CD4-positive, CD25-positive, alpha-beta regulatory T cell (primary cell): ENCODE measurements around the gene ME1. TPM values are rescaled to one million over a fixed set of nuclear protein-coding genes. Genes with fewer than 3 reads are reported as not detected.
"Not testable (repeated sequence)": the region's sequence is repeated elsewhere in the genome, so short reads cannot be mapped to it uniquely, and the experiment has no call there.

Experiments used
- ATAC-seq, 2 donors: fragments of 150-1000 bp; cut with Tn5 transposase; one replicate each; pipeline ENCODE4 v1.10.0; 2021; ENCODE audit warnings: low read depth in 2 of 2, moderate number of reproducible peaks in 2 of 2, moderate library complexity in 1 of 2
- DNase-seq, 3 donors: peaks; one replicate each; pipeline versions ENCODE4 v3.0.0 to v3.0.0-alpha.2; 2012 to 2022; ENCODE audit warnings: mixed read lengths in 1 of 3
- H3K27ac ChIP-seq: one replicate; pipeline ENCODE4 v1.7.0; 2013; ENCODE audit warnings: mild to moderate bottlenecking, low read length; ENCODE audit not compliant: insufficient read depth, poor library complexity, severe bottlenecking
- H3K27me3 ChIP-seq: one replicate; pipeline ENCODE4 v1.7.0; 2013; ENCODE audit warnings: low read length; ENCODE audit not compliant: control insufficient read depth, insufficient read depth
- H3K36me3 ChIP-seq: one replicate; pipeline ENCODE4 v1.7.0; 2013; ENCODE audit warnings: mild to moderate bottlenecking, low read length, moderate library complexity; ENCODE audit not compliant: control insufficient read depth, insufficient read depth
- H3K4me1 ChIP-seq: 2 replicates; pipeline ENCODE4 v1.7.0; 2013; ENCODE audit warnings: mild to moderate bottlenecking, low read length; ENCODE audit not compliant: insufficient read depth, control insufficient read depth, poor library complexity, severe bottlenecking
- H3K4me3 ChIP-seq: one replicate; pipeline ENCODE4 v1.7.0; 2013; ENCODE audit warnings: low read depth, mild to moderate bottlenecking, low read length, moderate library complexity
- H3K9me3 ChIP-seq, 2 experiments: 1 replicate in 1 of 2; 2 replicates in 1 of 2; pipeline ENCODE4 v1.7.0; 2013; ENCODE audit warnings: low read length in 2 of 2, mild to moderate bottlenecking in 1 of 2, moderate library complexity in 1 of 2; ENCODE audit not compliant: control insufficient read depth in 2 of 2
- H3K27ac Mint-ChIP-seq, 3 donors: one replicate each; pipeline ENCODE4 v1.8.0; 2020 to 2022; ENCODE audit warnings: mild to moderate bottlenecking in 3 of 3, mixed read lengths in 3 of 3, moderate library complexity in 2 of 3
- H3K27me3 Mint-ChIP-seq: one replicate; pipeline ENCODE4 v1.8.0; 2022; ENCODE audit warnings: mild to moderate bottlenecking, mixed read lengths
- H3K36me3 Mint-ChIP-seq: one replicate; pipeline ENCODE4 v1.8.0; 2020; ENCODE audit warnings: mixed read lengths
- H3K4me1 Mint-ChIP-seq, 4 donors: one replicate each; pipeline ENCODE4 v1.8.0; 2020 to 2022; ENCODE audit warnings: mixed read lengths in 4 of 4, mild to moderate bottlenecking in 1 of 4
- H3K4me3 Mint-ChIP-seq, 4 donors: one replicate each; pipeline ENCODE4 v1.8.0; 2020 to 2022; ENCODE audit warnings: mild to moderate bottlenecking in 4 of 4, mixed read lengths in 4 of 4, moderate library complexity in 3 of 4
- H3K9me3 Mint-ChIP-seq, 7 donors: one replicate each; pipeline ENCODE4 v1.8.0; 2020 to 2022; ENCODE audit warnings: mixed read lengths in 7 of 7, mild to moderate bottlenecking in 3 of 7, moderate library complexity in 2 of 7
- polyA plus RNA-seq, 4 donors: library from polyadenylated mRNA; unstranded; fragments of 300-500 nt; fragmentation: Illumina TruSeq; gene quantifications; one replicate each; pipeline ENCODE4 v1.2.3, GENCODE V29; 2021
- total RNA-seq: library from RNA; stranded (reverse); gene quantifications from one replicate; pipeline ENCODE4 v1.2.3, GENCODE V29; 2022

Gene ME1
- total and polyA plus RNA-seq, 5 donors from 2014 or later = not detected

DNA sequence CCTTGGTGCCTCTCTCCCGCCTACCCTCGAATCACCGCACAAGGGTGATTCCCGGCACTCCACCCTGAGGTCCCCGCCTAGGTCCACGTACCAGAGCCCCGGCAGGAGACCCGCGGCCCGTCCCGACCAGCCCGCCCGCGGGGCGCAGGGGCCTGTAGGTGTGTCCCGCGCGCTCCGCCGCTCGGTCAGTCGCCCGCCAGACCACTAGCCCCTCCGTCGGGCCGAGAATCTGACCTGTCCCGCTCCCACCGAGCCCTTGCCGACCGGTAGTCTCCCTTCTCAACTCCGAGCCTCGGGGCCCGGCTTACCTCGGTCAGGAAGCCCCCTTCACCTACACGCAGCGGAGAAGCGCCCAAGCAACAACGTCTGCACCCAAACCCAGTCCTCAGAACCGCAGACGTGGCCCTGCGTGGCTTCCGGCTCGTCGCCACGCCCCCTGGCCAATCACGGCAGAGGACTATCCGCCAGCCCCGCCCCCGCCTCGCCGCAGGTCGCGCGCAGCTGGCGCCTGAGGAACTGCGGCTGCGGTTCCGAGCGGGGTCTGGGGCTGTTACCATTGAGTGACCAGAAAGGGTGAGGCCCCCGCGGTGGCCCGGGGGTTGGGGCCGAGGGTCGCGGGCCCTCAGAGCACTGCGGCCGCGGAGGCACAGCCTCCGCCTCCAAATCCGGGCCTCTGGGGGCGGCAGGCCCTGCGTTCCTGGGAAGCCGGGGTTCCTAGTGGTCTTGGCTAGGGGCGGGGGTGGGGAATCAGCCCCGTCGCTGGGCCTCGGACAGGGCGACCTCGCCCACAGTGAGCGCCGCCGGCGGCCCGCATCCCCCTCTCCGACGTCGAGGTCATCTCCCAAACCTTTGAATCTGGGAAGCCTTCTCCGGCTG, 237.7 kb downstream of the ME1 start, which contains the start of the genes PGM3 and RWDD2A:
PGM3 (minus strand) TSS at position 395 of the 876 bp plus-strand sequence. CDS start 2,253 bp downstream, outside the sequence.
RWDD2A (plus strand) TSS at position 487 of the 876 bp plus-strand sequence. CDS start 1,095 bp downstream, outside the sequence.
- ATAC-seq (peak; percentile 99), DNase-seq (peak; percentile 87 to 94 (median 89))
- peaks cover 34 to 69% (median 50%) of the 10 kb centered on the region in 4 donors for H3K4me1 Mint-ChIP-seq
- H3K9me3 ChIP-seq = no peaks in the 10 kb centered on the region
- H3K4me3 ChIP-seq = peak within 1 kb of the TSS; percentile 90
- peak within 1 kb of the TSS; percentile 74 for H3K27ac ChIP-seq
- peak within 1 kb of the TSS; percentile 95 to 100 (median 99) for H3K4me3 Mint-ChIP-seq
- peaks cover 4% of the 10 kb centered on the region for H3K36me3 ChIP-seq
- peaks cover 13% of the 10 kb centered on the region for H3K36me3 Mint-ChIP-seq
- peak within 1 kb of the TSS; percentile 94 to 99 (median 96) for H3K27ac Mint-ChIP-seq
- no peaks in the 10 kb centered on the region for H3K27me3 ChIP-seq
- H3K4me1 ChIP-seq = peaks cover 26% of the 10 kb centered on the region
- H3K27me3 Mint-ChIP-seq = no peaks in the 10 kb centered on the region
- H3K9me3 Mint-ChIP-seq = no peaks in the 10 kb centered on the region

DNA sequence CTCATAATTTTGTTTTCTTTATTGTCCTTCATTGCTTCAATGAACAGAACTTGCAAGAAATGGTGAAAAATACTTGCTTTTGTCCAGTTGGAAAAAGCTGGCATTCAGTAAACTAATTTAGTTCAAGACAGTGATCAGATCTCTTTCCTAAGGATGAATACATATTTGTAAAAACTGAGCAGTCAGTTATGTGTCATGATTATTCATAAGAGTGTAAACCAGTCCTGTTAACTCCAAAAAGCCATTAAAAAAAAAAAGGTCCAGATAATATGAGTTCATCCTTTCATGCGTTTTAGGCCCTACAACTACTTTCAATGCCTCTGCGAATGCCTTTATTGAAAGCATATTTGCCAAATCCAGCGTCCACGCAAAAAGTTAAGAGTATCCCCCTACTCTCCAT, 238.4 kb downstream of the ME1 start:
- H3K9me3 ChIP-seq = no peaks in the 10 kb centered on the region
- Mint-ChIP-seq H3K36me3 (peaks cover 13% of the 10 kb centered on the region), H3K27ac (peak overlapping the region; percentile 88 to 99 (median 94)), H3K4me3 (peak overlapping the region; percentile 95 to 100 (median 99)), H3K27me3 (no peaks in the 10 kb centered on the region), H3K4me1 (peaks cover 35 to 70% (median 51%) of the 10 kb centered on the region in 4 donors), H3K9me3 (no peaks in the 10 kb centered on the region)
- peak in 1 of 3 donors; percentile 2 for DNase-seq
- no peak for ATAC-seq
- H3K27me3 ChIP-seq = no peaks in the 10 kb centered on the region
- peak overlapping the region; percentile 90 for H3K4me3 ChIP-seq
- peaks cover 26% of the 10 kb centered on the region for H3K4me1 ChIP-seq
- peaks cover 8% of the 10 kb centered on the region for H3K36me3 ChIP-seq
- H3K27ac ChIP-seq = peak overlapping the region; percentile 74

DNA sequence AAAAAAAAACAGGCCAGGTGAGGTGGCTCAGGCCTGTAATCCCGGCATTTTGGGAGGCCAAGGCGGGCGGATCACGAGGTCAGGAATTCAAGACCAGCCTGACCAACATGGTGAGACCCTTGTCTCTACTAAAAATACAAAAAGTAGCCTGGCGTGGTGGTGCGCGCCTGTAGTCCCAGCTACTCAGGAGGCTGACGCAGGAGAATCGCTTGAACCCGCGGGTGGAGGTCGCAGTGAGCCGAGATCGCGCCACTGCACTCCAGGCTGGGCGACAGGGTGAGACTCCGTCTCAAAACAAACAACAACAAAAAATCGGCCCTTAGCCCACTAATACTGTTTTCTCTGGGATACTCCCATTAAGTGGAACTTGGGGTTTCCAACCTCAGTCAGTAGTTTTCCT, 238.9 kb downstream of the ME1 start:
- H3K4me1 Mint-ChIP-seq = peaks cover 35 to 70% (median 51%) of the 10 kb centered on the region in 4 donors
- H3K4me3 Mint-ChIP-seq = peak overlapping the region; percentile 95 to 100 (median 99)
- H3K9me3 Mint-ChIP-seq, H3K9me3 ChIP-seq, H3K27me3 ChIP-seq, DNase-seq, H3K27me3 Mint-ChIP-seq, ATAC-seq, H3K27ac ChIP-seq: not testable (repeated sequence)
- H3K36me3 ChIP-seq = peaks cover 10% of the 10 kb centered on the region
- H3K36me3 Mint-ChIP-seq = peaks cover 13% of the 10 kb centered on the region
- H3K4me3 ChIP-seq = peak overlapping the region; percentile 90
- H3K27ac Mint-ChIP-seq = peak overlapping the region in 1 of 3 donors; percentile 94
- peaks cover 26% of the 10 kb centered on the region for H3K4me1 ChIP-seq

DNA sequence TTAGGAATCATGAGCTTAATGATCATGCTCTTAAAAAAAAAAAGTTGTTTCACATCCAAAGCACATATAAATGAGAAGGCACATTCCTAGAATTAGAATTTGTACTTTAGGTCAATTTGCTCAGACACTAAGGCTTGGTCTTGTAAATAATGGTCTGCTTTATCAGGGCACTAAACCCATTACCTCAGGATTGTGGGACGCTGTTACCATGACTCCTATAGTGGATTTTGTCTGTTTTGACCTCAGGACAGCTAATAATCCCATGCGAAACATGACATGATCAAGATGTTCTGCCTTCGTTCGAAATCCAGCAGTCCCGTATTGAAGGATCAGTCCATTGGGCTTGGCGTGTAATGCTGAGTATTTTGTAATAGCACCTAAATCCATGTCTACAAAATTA, 240.2 kb downstream of the ME1 start:
- Mint-ChIP-seq H3K9me3 (no peaks in the 10 kb centered on the region), H3K4me3 (peak overlapping the region; percentile 35 to 90 (median 79)), H3K4me1 (peaks cover 36 to 58% (median 48%) of the 10 kb centered on the region in 4 donors), H3K36me3 (peaks cover 20% of the 10 kb centered on the region), H3K27ac (no peak overlapping the region), H3K27me3 (no peaks in the 10 kb centered on the region)
- Histone ChIP-seq H3K27me3 (no peaks in the 10 kb centered on the region), H3K36me3 (peaks cover 10% of the 10 kb centered on the region), H3K4me3 (no peak overlapping the region), H3K4me1 (peaks cover 26% of the 10 kb centered on the region), H3K27ac (no peak overlapping the region), H3K9me3 (no peaks in the 10 kb centered on the region)
- ATAC-seq (no peak), DNase-seq (no peak)

DNA sequence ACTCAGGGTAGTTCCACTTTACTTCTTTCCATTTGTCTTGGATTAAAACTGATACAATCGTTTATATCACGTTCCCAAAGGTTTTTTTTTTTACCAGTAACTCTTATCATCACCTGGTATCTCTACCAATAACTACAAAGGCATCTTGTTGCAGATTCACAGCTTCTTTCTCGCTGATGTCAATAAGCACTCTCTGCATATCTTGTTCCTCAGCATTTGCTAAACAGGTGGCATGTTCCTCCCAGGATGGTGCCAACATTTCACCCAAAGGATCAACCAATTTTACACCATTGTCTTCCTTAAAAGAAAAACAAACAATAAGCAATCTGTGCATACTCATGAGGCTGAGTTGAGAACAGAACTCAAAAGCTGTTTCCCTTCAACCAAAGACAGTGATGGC, 242.3 kb downstream of the ME1 start:
- Mint-ChIP-seq H3K36me3 (peaks cover 37% of the 10 kb centered on the region), H3K4me3 (peak overlapping the region in 1 of 4 donors; percentile 47)

DNA sequence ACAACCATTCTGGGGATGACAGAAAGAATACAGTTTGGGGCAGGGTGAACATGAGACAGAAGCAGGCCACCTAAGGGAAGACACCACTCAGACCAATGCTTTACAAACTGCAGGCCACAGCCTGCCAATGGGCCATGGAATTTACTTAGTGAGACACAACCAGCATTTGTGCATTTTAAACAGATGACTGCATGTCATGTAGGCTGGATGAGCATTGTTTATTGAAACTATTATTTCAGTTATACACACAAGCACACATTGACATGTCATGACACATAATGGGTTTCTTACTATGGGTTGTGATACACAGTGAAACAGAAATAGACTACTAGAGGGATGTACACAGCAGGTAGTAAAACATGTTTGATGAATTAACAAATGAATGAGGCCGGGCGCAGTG, 245.8 kb downstream of the ME1 start:
- no peaks in the 10 kb centered on the region for H3K9me3 Mint-ChIP-seq
- Histone ChIP-seq H3K4me3 (no peak overlapping the region), H3K36me3 (peaks cover 41% of the 10 kb centered on the region), H3K27ac (no peak overlapping the region), H3K27me3 (no peaks in the 10 kb centered on the region), H3K9me3 (no peaks in the 10 kb centered on the region), H3K4me1 (no peaks in the 10 kb centered on the region)
- peaks cover 12 to 32% (median 24%) of the 10 kb centered on the region in 4 donors for H3K4me1 Mint-ChIP-seq
- no peak overlapping the region for H3K4me3 Mint-ChIP-seq
- peaks cover 44% of the 10 kb centered on the region for H3K36me3 Mint-ChIP-seq
- ATAC-seq (no peak), DNase-seq (no peak)
- H3K27me3 Mint-ChIP-seq = no peaks in the 10 kb centered on the region
- H3K27ac Mint-ChIP-seq = peak overlapping the region in 2 of 3 donors; percentile 20 to 44

More for the DNA sequence above, 242.3 kb downstream of the ME1 start:
- no peaks in the 10 kb centered on the region for H3K27me3 Mint-ChIP-seq
- Histone ChIP-seq H3K36me3 (peaks cover 20% of the 10 kb centered on the region), H3K9me3 (no peaks in the 10 kb centered on the region), H3K27ac (no peak overlapping the region), H3K4me1 (peaks cover 16% of the 10 kb centered on the region), H3K4me3 (no peak overlapping the region), H3K27me3 (no peaks in the 10 kb centered on the region)
- no peak overlapping the region for H3K27ac Mint-ChIP-seq
- DNase-seq = no peak
- H3K4me1 Mint-ChIP-seq = peaks cover 38 to 51% (median 40%) of the 10 kb centered on the region in 4 donors
- no peak for ATAC-seq
- no peaks in the 10 kb centered on the region for H3K9me3 Mint-ChIP-seq

DNA sequence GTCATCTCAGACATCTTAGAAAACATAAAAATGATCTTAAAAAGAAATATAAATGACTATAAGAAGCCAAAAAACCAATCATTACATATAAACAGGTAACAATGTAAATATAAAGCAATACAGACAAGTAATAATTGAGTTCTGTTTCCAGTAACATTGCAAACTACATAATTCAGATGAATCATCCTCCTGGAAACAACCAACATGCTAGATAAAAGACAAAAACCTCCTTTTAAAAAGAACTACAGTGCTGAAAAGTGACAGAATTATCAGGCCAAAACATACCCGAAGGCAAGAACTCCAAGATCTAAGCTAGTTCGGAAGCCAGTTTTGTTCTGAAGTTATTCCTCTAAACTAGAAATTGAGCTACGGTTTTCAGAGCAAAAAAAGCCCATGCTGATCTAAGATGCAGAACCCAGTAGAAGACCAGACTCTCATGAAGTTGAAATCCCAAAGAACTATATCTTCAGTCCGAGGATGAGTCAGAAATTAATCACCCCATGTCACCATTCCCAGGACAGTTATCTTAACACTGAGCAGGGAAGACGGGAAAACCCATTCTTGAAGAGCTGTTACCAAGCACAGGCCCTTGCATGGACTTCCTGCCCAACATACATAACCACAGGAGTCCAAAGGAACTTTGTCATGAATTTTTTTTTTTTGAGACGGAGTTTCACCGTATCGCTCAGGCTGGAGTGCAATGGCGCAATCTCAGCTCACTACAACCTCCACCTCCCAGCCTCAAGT, 247.6 kb downstream of the ME1 start:
- H3K27me3 Mint-ChIP-seq = no peaks in the 10 kb centered on the region
- H3K27me3 ChIP-seq = no peaks in the 10 kb centered on the region
- H3K27ac Mint-ChIP-seq = peak overlapping the region in 1 of 3 donors; percentile 49
- peaks cover 48% of the 10 kb centered on the region for H3K36me3 ChIP-seq
- no peak overlapping the region for H3K27ac ChIP-seq
- peaks cover under 1 to 26% (median 11%) of the 10 kb centered on the region in 4 donors for H3K4me1 Mint-ChIP-seq
- no peak for ATAC-seq
- peaks cover 36% of the 10 kb centered on the region for H3K36me3 Mint-ChIP-seq
- no peaks in the 10 kb centered on the region for H3K9me3 Mint-ChIP-seq
- no peaks in the 10 kb centered on the region for H3K9me3 ChIP-seq
- no peak overlapping the region for H3K4me3 Mint-ChIP-seq
- H3K4me3 ChIP-seq = no peak overlapping the region
- DNase-seq = no peak
- no peaks in the 10 kb centered on the region for H3K4me1 ChIP-seq
